ENCODE measurements around the gene NLRC5.

- TF ChIP-seq CTCF (IDR thresholded peaks at IDR 0.05; ENCODE audit: low read length), result no peak
- no peak for TF ChIP-seq EZH2phosphoT487 (IDR thresholded peaks at IDR 0.05; ENCODE audit: low read length)
These were observed 13.6 kb upstream of the NLRC5 start for GRCh38 chr16:56975714-56976113.
